Mesenchymal stem cell (in vitro differentiated cells and primary cell): ENCODE results near the gene PAFAH1B2.

Experiments
- DNase-seq: peaks from one replicate; pipeline ENCODE4 v3.0.0-alpha.2; 2013
- H2AFZ ChIP-seq: one replicate; pipeline ENCODE4 v1.6.1; 2013; ENCODE audit warnings: low read depth, mild to moderate bottlenecking, control low read depth, inconsistent platforms, low read length, moderate library complexity
- H2AK5ac ChIP-seq: 2 replicates; pipeline ENCODE4 v1.6.1; 2013; ENCODE audit warnings: low read length, moderate library complexity, mild to moderate bottlenecking, inconsistent platforms; ENCODE audit not compliant: severe bottlenecking
- H2BK120ac ChIP-seq: one replicate; pipeline ENCODE4 v1.6.1; 2013; ENCODE audit warnings: low read depth, mild to moderate bottlenecking, inconsistent platforms, low read length, moderate library complexity
- H2BK12ac ChIP-seq, 2 experiments: one replicate each; pipeline ENCODE4 v1.6.1; 2013; ENCODE audit warnings: inconsistent platforms in 2 of 2, low read length in 2 of 2, mild to moderate bottlenecking in 2 of 2, moderate library complexity in 2 of 2, control low read depth in 1 of 2
- H2BK15ac ChIP-seq: one replicate; pipeline ENCODE4 v1.6.1; 2013; ENCODE audit warnings: mild to moderate bottlenecking, low read depth, inconsistent platforms; ENCODE audit not compliant: poor library complexity, severe bottlenecking
- H2BK5ac ChIP-seq: 2 replicates; pipeline ENCODE4 v1.6.1; 2013; ENCODE audit warnings: low read depth, mild to moderate bottlenecking, low read length, control low read depth, inconsistent platforms; ENCODE audit not compliant: poor library complexity, severe bottlenecking
- H3K14ac ChIP-seq, 2 experiments: one replicate each; pipeline ENCODE4 v1.6.1; 2013; ENCODE audit warnings: inconsistent platforms in 2 of 2, low read length in 2 of 2, control low read depth in 1 of 2, mild to moderate bottlenecking in 1 of 2, moderate library complexity in 1 of 2
- H3K18ac ChIP-seq, 2 experiments: one replicate each; pipeline ENCODE4 v1.6.1; 2013; ENCODE audit warnings: inconsistent platforms in 2 of 2, low read length in 2 of 2, control low read depth in 1 of 2, low read depth in 1 of 2, mild to moderate bottlenecking in 1 of 2
- H3K23ac ChIP-seq, 2 experiments: one replicate each; pipeline ENCODE4 v1.6.1; 2013; ENCODE audit warnings: inconsistent platforms in 2 of 2, low read length in 2 of 2, mild to moderate bottlenecking in 2 of 2, moderate library complexity in 2 of 2, control low read depth in 1 of 2
- H3K27ac ChIP-seq: 2 replicates; pipeline ENCODE4 v1.5.1; 2013; ENCODE audit warnings: mild to moderate bottlenecking, moderate library complexity, low read length, control low read depth, inconsistent platforms; ENCODE audit not compliant: poor library complexity, severe bottlenecking
- H3K27me3 ChIP-seq, 2 experiments: 2 replicates each; pipeline versions ENCODE4 v1.6.1 to v1.7.0; 2013; ENCODE audit warnings: low read length in 2 of 2, mild to moderate bottlenecking in 2 of 2, moderate library complexity in 2 of 2, control low read depth in 1 of 2, inconsistent platforms in 1 of 2; ENCODE audit not compliant: control insufficient read depth in 1 of 2, insufficient read depth in 1 of 2
- H3K36me3 ChIP-seq, 2 experiments: 2 replicates each; pipeline versions ENCODE4 v1.6.1 to v1.7.0; 2013; ENCODE audit warnings: low read length in 2 of 2, control low read depth in 1 of 2, inconsistent platforms in 1 of 2, low read depth in 1 of 2, mild to moderate bottlenecking in 1 of 2; ENCODE audit not compliant: insufficient read depth in 2 of 2, control insufficient read depth in 1 of 2
- H3K4ac ChIP-seq, 2 experiments: one replicate each; pipeline ENCODE4 v1.6.1; 2013; ENCODE audit warnings: inconsistent platforms in 2 of 2, low read length in 2 of 2, mild to moderate bottlenecking in 2 of 2, moderate library complexity in 2 of 2, control low read depth in 1 of 2, low read depth in 1 of 2
- H3K4me1 ChIP-seq: 2 replicates; pipeline ENCODE4 v1.6.1; 2013; ENCODE audit warnings: low read depth, low read length, control low read depth; ENCODE audit not compliant: control insufficient read depth, insufficient read depth
- H3K4me2 ChIP-seq: 2 replicates; pipeline ENCODE4 v1.6.1; 2013; ENCODE audit warnings: low read length, mild to moderate bottlenecking, inconsistent platforms; ENCODE audit not compliant: poor library complexity, severe bottlenecking
- H3K4me3 ChIP-seq, 2 experiments: 2 replicates each; pipeline versions ENCODE4 v1.5.1 to v1.7.0; 2013; ENCODE audit warnings: low read length in 2 of 2, mild to moderate bottlenecking in 2 of 2, control low read depth in 1 of 2, low read depth in 1 of 2; ENCODE audit not compliant: insufficient read depth in 1 of 2
- H3K79me1 ChIP-seq: replicated peaks from 2 replicates; pipeline ENCODE4 v1.6.1; 2013; ENCODE audit warnings: mild to moderate bottlenecking, control low read depth, low read length, inconsistent platforms; ENCODE audit not compliant: poor library complexity, severe bottlenecking
- H3K9ac ChIP-seq: 2 replicates; pipeline ENCODE4 v1.7.0; 2013; ENCODE audit warnings: mild to moderate bottlenecking, low read length, moderate library complexity
- H3K9me3 ChIP-seq: 2 replicates; pipeline ENCODE4 v1.7.0; 2013; ENCODE audit warnings: mild to moderate bottlenecking, low read length; ENCODE audit not compliant: control insufficient read depth
- H4K8ac ChIP-seq: one replicate; pipeline ENCODE4 v1.6.1; 2013; ENCODE audit warnings: inconsistent platforms, mild to moderate bottlenecking, low read length, moderate library complexity
- H4K91ac ChIP-seq: one replicate; pipeline ENCODE4 v1.6.1; 2013; ENCODE audit warnings: mild to moderate bottlenecking, low read length, inconsistent platforms
- WGBS: methylation state at CpG from one replicate; pipeline ENCODE4 v1.1.7; 2013; ENCODE audit warnings: mixed read lengths; 5-methylcytosine and 5-hydroxymethylcytosine counted together

The PAFAH1B2 gene

DNA sequence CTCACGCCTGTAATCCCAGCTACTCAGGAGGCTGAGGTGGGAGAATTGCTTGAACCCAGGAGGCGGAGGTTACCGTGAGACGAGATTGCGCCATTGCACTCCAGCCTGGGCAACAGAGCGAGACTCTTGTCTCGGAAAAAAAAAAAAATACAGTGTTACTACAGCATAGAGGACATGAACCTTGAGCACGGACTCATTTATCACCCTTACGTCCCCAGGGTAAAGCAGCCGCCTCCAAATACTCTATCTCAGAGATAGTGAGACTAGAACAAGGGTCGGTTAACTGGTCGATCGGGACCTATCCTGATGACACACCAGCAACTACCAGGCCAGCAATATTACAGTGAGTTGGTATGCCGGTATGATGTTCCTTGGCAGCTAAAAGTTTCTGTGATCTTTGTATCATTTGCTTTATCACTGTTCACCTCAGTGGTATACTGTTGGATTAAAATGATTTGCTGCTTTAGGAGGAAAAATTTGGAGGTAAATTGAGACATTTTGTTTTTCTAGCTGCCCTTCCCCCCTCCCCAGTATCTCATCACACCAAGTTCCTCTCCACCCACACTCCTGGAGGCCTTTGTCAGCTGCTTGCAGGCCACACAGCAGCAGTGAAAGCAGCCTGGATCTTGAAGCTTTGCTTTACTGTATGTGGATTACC lies 27.4 kb downstream of the PAFAH1B2 start:
- DNase-seq, result peak; percentile 18
- no peak overlapping the region for H2BK12ac ChIP-seq
- no peak overlapping the region for H3K27ac ChIP-seq
- H3K14ac ChIP-seq, result no peak overlapping the region
- no peak overlapping the region for H2AFZ ChIP-seq
- no peak overlapping the region for H4K91ac ChIP-seq
- no peak overlapping the region for H2BK120ac ChIP-seq
- H3K36me3 ChIP-seq, result peaks cover 22 to 50% of the 10 kb centered on the region in 2 experiments
- H3K27me3 ChIP-seq, result no peaks in the 10 kb centered on the region
- H3K4ac ChIP-seq, result no peak overlapping the region
- peak overlapping the region; percentile 69 for H3K9ac ChIP-seq
- no peak overlapping the region for H2BK15ac ChIP-seq
- no peak overlapping the region for H3K4me3 ChIP-seq
- H3K4me2 ChIP-seq, result no peak overlapping the region
- no peaks in the 10 kb centered on the region for H3K9me3 ChIP-seq
- H3K18ac ChIP-seq, result no peak overlapping the region
- 88% methylated on average over 13 of the region's 14 CpGs for WGBS
- peaks cover 4% of the 10 kb centered on the region for H3K4me1 ChIP-seq
- no peak overlapping the region for H2BK5ac ChIP-seq
- no peak overlapping the region for H3K23ac ChIP-seq
- no peak overlapping the region for H2AK5ac ChIP-seq
- no peak overlapping the region for H4K8ac ChIP-seq
- peaks cover 14% of the 10 kb centered on the region for H3K79me1 ChIP-seq

DNA sequence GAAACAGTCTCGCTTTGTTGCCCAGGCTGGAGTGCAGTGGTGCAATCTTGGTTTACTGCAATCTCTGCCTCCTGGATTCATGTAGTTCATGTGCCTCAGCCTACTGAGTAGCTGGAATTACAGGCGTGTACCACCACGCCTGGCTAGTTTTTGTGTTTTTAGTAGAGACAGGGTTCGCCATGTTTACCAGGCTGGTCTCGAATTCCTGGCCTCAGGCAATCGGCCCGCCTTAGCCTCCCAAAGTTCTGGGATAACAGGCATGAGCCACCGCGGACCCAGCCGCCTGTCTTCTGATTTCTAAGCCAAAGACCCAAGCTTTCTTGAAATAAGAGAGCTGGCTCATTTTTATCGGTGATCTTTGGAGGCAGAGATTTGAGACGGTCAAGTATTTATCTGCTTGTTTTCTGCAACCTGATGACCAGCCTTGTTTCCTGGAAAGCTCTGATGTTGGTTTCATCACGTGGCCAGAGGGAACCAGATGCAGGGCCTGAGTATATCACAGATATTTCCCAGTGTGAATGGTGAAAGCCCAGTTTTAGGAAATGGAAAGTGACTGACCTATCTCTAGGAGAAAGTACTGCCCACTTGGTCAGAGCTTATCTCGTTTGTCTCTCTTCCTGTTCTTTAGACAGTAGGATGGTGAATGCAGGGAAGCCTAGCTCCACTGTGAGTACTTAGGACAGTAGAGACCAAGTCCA lies 28.8 kb downstream of the PAFAH1B2 start:
- Histone ChIP-seq H4K8ac (no peak overlapping the region), H2AK5ac (no peak overlapping the region), H3K18ac (no peak overlapping the region), H3K27ac (no peak overlapping the region), H3K9me3 (no peaks in the 10 kb centered on the region), H3K4me2 (no peak overlapping the region), H3K4ac (no peak overlapping the region), H2AFZ (no peak overlapping the region), H3K14ac (no peak overlapping the region), H3K9ac (peak overlapping the region; percentile 37), H2BK15ac (no peak overlapping the region), H3K23ac (no peak overlapping the region), H3K36me3 (peaks cover 18 to 37% of the 10 kb centered on the region in 2 experiments), H3K4me3 (no peak overlapping the region), H3K79me1 (peaks cover 12% of the 10 kb centered on the region), H3K4me1 (peaks cover 4% of the 10 kb centered on the region), H3K27me3 (no peaks in the 10 kb centered on the region), H2BK5ac (no peak overlapping the region), H2BK12ac (no peak overlapping the region), H4K91ac (no peak overlapping the region), H2BK120ac (no peak overlapping the region)
- 84% methylated on average over 14 of the region's 14 CpGs for WGBS
- peak; percentile 46 for DNase-seq

DNA sequence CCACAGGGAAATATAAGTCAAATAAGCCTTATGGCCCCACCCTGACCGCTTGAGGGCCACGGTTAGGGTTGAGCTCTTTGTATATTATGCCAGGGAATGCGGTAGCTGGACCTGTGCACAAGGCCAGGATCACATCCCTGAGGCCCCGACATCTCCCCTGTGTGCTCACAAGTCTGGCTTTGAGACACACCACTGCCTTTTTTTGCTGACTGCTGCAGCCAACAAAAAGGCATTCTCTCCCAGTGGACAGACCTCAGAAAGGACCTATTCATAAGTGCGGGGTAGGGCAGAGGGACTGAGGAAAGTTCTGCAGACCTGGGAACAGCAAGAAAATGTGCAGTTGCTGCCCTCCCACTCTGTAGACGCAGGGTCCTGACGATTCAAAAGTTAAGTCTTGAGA lies 31.0 kb downstream of the PAFAH1B2 start:
- H2BK12ac ChIP-seq, result no peak overlapping the region
- H2AFZ ChIP-seq, result no peak overlapping the region
- no peak for DNase-seq
- H3K9ac ChIP-seq, result no peak overlapping the region
- peaks cover 17 to 18% of the 10 kb centered on the region in 2 experiments for H3K36me3 ChIP-seq
- H3K27ac ChIP-seq, result no peak overlapping the region
- H3K23ac ChIP-seq, result no peak overlapping the region
- H4K91ac ChIP-seq, result no peak overlapping the region
- H2BK15ac ChIP-seq, result no peak overlapping the region
- H3K4ac ChIP-seq, result no peak overlapping the region
- WGBS, result 81% methylated on average over 6 of the region's 7 CpGs
- no peak overlapping the region for H3K14ac ChIP-seq
- no peaks in the 10 kb centered on the region for H3K27me3 ChIP-seq
- H3K9me3 ChIP-seq, result no peaks in the 10 kb centered on the region
- H3K18ac ChIP-seq, result no peak overlapping the region
- no peak overlapping the region for H2BK5ac ChIP-seq
- no peak overlapping the region for H3K4me3 ChIP-seq
- no peak overlapping the region for H3K4me2 ChIP-seq
- H4K8ac ChIP-seq, result no peak overlapping the region
- no peak overlapping the region for H2BK120ac ChIP-seq
- H3K79me1 ChIP-seq, result peaks cover 20% of the 10 kb centered on the region
- H3K4me1 ChIP-seq, result peaks cover 15% of the 10 kb centered on the region
- no peak overlapping the region for H2AK5ac ChIP-seq

DNA sequence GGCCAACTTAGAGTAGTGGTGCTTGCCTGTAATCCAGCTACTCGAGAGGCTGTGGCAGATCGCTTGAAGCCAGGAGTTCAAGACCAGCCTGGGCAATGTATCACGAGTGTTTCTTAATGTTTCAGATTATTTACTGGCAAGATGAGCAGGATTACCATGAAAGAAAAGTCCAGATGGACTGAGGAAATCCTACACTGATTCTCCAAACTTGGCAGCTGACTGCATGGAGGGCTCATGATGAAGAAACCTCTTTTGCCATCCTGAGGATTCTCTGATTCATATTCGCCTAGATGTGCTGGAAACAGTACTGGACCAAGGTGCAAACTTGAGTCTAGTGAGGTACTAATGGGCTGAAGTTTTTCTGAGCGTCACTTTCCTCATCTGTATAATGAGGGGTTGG lies 31.7 kb downstream of the PAFAH1B2 start:
- H2BK12ac ChIP-seq, result no peak overlapping the region
- no peak overlapping the region for H4K8ac ChIP-seq
- H3K4me1 ChIP-seq, result peaks cover 17% of the 10 kb centered on the region
- H3K79me1 ChIP-seq, result peaks cover 17% of the 10 kb centered on the region
- DNase-seq, result no peak
- no peak overlapping the region for H3K4me2 ChIP-seq
- WGBS, result 95% methylated on average over 5 of the region's 5 CpGs
- H3K18ac ChIP-seq, result no peak overlapping the region
- H4K91ac ChIP-seq, result no peak overlapping the region
- no peak overlapping the region for H3K23ac ChIP-seq
- H2BK120ac ChIP-seq, result no peak overlapping the region
- H2AK5ac ChIP-seq, result no peak overlapping the region
- no peak overlapping the region for H3K4me3 ChIP-seq
- peaks cover 11 to 16% of the 10 kb centered on the region in 2 experiments for H3K36me3 ChIP-seq
- no peak overlapping the region for H3K4ac ChIP-seq
- no peak overlapping the region for H2BK5ac ChIP-seq
- no peak overlapping the region for H3K14ac ChIP-seq
- no peaks in the 10 kb centered on the region for H3K27me3 ChIP-seq
- no peak overlapping the region for H3K9ac ChIP-seq
- H3K9me3 ChIP-seq, result no peaks in the 10 kb centered on the region
- H3K27ac ChIP-seq, result no peak overlapping the region
- H2BK15ac ChIP-seq, result no peak overlapping the region
- H2AFZ ChIP-seq, result no peak overlapping the region
